ENCODE measurements around the gene DAB1. TPM values are rescaled to one million over a fixed set of nuclear protein-coding genes. Genes with fewer than 3 reads are reported as not detected.

The DAB1 gene
- total and polyA plus RNA-seq, 10 of the 15 experiments (the other 5 are each of a cell fraction or from before 2014, with no cell fraction given) = 0.02 to 0.10 (median 0.03) TPM; not detected in 5

DNA sequence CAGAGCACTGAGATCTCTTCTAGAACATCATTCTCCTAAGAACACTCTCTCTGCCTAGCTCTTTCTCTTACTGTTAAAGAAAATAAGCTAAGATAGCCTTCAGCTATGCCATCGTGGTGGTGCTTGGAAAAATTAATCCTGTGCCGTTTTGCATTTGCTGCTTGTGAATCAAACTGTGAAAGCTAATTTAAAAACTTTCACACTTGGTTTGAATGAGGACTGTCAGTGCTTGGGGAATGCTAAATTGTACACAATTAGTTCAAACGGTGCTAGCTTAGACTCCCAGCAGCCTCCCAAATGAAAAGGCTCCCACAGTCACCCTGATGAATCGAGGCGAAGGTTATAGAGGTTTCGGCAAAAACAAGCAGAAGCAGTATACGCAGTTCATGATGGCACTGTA, 79.6 kb downstream of the DAB1 start:
- Histone ChIP-seq H4K20me1 (ENCODE audit: control insufficient read depth, insufficient read depth) (no peaks in the 10 kb centered on the region), H3K9ac (ENCODE audit: control insufficient read depth, insufficient read depth, low read length) (no peak overlapping the region), H3K4me2 (ENCODE audit: control insufficient read depth, insufficient read depth) (no peak overlapping the region), H3K79me2 (ENCODE audit: control insufficient read depth, insufficient read depth, low read length) (no peaks in the 10 kb centered on the region), H3K9me3 (replicated peaks; ENCODE audit: control insufficient read depth, insufficient read depth, low read length) (no peaks in the 10 kb centered on the region), H3K27ac (ENCODE audit: control insufficient read depth, insufficient read depth) (no peak overlapping the region), H3K4me1 (ENCODE audit: control insufficient read depth, insufficient read depth, low read length) (no peaks in the 10 kb centered on the region), H3K27me3 (replicated peaks in 1 of 2; ENCODE audit: control insufficient read depth in 2 of 2, insufficient read depth in 2 of 2, low read length in 1 of 2) (no peaks in the 10 kb centered on the region; a peak in 1 of 4 replicates), H3K4me3 (no peak overlapping the region), H3K36me3 (ENCODE audit: control insufficient read depth in 2 of 2, insufficient read depth in 2 of 2, low read length in 1 of 2) (no peaks in the 10 kb centered on the region), H2AFZ (ENCODE audit: control insufficient read depth, low read depth, low read length) (no peak overlapping the region)
- SMC1A ChIA-PET (ENCODE audit: uncharacterized antibody, unreplicated experiment) = no interaction called here
- POLR2A ChIA-PET = no interaction called here
- DNase-seq (ENCODE audit: low read depth, low spot score) = no peak
- no peak for FAIRE-seq
- intact Hi-C loops (cut with micrococcal nuclease; ENCODE audit: unreplicated experiment) = no loop called here
- TF ChIP-seq MEF2A (IDR thresholded peaks at IDR 0.05; ENCODE audit: insufficient read depth, low read depth, low read length) (no peak), EP300 (IDR thresholded peaks at IDR 0.05; ENCODE audit: borderline replicate concordance in 1 of 2, control insufficient read depth in 1 of 2, low read depth in 2 of 2, low read length in 2 of 2) (no peak), PML (IDR thresholded peaks at IDR 0.05; ENCODE audit: low read length) (no peak), CHD2 (IDR thresholded peaks at IDR 0.05; ENCODE audit: borderline replicate concordance, low read depth, low read length) (no peak), FOS (IDR thresholded peaks at IDR 0.05; ENCODE audit: borderline replicate concordance, extremely low read depth, insufficient read length) (no peak), MYC (IDR thresholded peaks at IDR 0.05; ENCODE audit: insufficient read depth, insufficient read length, insufficient replicate concordance, low read length, severe bottlenecking) (no peak), BRCA1 (IDR thresholded peaks at IDR 0.05; ENCODE audit: low read depth, low read length) (no peak), CBX3 (IDR thresholded peaks at IDR 0.05; ENCODE audit: borderline replicate concordance, low read depth) (no peak), PAX5 (IDR thresholded peaks at IDR 0.05; ENCODE audit: borderline replicate concordance, low read depth, low read length) (no peak), ZNF274 (IDR thresholded peaks at IDR 0.05; ENCODE audit: insufficient read depth, insufficient read length) (no peak), ZSCAN29 (IDR thresholded peaks at IDR 0.05) (no peak), ZBED1 (IDR thresholded peaks at IDR 0.05; ENCODE audit: borderline replicate concordance) (no peak), POLR2A (IDR thresholded peaks at IDR 0.05; ENCODE audit: low read depth, low read length) (no peak), JUNB (IDR thresholded peaks at IDR 0.05) (no peak), POLR2AphosphoS2 (IDR thresholded peaks at IDR 0.05; ENCODE audit: low read depth, low read length) (no peak), MXI1 (IDR thresholded peaks at IDR 0.05; ENCODE audit: low read depth, low read length) (no peak), ZNF622 (IDR thresholded peaks at IDR 0.05) (no peak)
- TF ChIP-seq, protein P1, sequence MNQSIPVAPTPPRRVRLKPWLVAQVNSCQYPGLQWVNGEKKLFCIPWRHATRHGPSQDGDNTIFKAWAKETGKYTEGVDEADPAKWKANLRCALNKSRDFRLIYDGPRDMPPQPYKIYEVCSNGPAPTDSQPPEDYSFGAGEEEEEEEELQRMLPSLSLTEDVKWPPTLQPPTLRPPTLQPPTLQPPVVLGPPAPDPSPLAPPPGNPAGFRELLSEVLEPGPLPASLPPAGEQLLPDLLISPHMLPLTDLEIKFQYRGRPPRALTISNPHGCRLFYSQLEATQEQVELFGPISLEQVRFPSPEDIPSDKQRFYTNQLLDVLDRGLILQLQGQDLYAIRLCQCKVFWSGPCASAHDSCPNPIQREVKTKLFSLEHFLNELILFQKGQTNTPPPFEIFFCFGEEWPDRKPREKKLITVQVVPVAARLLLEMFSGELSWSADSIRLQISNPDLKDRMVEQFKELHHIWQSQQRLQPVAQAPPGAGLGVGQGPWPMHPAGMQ (IDR thresholded peaks at IDR 0.05; ENCODE audit: borderline replicate concordance) = no peak
- TF ChIP-seq, protein P2, sequence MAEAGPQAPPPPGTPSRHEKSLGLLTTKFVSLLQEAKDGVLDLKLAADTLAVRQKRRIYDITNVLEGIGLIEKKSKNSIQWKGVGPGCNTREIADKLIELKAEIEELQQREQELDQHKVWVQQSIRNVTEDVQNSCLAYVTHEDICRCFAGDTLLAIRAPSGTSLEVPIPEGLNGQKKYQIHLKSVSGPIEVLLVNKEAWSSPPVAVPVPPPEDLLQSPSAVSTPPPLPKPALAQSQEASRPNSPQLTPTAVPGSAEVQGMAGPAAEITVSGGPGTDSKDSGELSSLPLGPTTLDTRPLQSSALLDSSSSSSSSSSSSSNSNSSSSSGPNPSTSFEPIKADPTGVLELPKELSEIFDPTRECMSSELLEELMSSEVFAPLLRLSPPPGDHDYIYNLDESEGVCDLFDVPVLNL (IDR thresholded peaks at IDR 0.05; ENCODE audit: low read depth, low read length) = no peak
- TF ChIP-seq, protein P3, sequence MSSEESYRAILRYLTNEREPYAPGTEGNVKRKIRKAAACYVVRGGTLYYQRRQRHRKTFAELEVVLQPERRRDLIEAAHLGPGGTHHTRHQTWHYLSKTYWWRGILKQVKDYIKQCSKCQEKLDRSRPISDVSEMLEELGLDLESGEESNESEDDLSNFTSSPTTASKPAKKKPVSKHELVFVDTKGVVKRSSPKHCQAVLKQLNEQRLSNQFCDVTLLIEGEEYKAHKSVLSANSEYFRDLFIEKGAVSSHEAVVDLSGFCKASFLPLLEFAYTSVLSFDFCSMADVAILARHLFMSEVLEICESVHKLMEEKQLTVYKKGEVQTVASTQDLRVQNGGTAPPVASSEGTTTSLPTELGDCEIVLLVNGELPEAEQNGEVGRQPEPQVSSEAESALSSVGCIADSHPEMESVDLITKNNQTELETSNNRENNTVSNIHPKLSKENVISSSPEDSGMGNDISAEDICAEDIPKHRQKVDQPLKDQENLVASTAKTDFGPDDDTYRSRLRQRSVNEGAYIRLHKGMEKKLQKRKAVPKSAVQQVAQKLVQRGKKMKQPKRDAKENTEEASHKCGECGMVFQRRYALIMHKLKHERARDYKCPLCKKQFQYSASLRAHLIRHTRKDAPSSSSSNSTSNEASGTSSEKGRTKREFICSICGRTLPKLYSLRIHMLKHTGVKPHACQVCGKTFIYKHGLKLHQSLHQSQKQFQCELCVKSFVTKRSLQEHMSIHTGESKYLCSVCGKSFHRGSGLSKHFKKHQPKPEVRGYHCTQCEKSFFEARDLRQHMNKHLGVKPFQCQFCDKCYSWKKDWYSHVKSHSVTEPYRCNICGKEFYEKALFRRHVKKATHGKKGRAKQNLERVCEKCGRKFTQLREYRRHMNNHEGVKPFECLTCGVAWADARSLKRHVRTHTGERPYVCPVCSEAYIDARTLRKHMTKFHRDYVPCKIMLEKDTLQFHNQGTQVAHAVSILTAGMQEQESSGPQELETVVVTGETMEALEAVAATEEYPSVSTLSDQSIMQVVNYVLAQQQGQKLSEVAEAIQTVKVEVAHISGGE (CRISPR knock-in tag; IDR thresholded peaks at IDR 0.05) = no peak
- in situ Hi-C loops (cut with MboI) = no loop called here
- RAD21 ChIA-PET (ENCODE audit: unreplicated experiment) = no interaction called here
- no peak for ATAC-seq
- BruUV-seq (replicated peaks) = no TSS peak
- WGBS (ENCODE audit: insufficient coverage, insufficient replicate concordance, low lambda C conversion rate, missing lambda C conversion rate) = 50% methylated on average over 7 of the region's 7 CpGs
- CTCF ChIA-PET = no interaction called here
